ENCODE results near the gene ALDH7A1. TPM values are rescaled to one million over a fixed set of nuclear protein-coding genes. Genes with fewer than 3 reads are reported as not detected.

Gene ALDH7A1
- total RNA-seq, 1 donor from 2014 or later: 35.5 TPM

DNA sequence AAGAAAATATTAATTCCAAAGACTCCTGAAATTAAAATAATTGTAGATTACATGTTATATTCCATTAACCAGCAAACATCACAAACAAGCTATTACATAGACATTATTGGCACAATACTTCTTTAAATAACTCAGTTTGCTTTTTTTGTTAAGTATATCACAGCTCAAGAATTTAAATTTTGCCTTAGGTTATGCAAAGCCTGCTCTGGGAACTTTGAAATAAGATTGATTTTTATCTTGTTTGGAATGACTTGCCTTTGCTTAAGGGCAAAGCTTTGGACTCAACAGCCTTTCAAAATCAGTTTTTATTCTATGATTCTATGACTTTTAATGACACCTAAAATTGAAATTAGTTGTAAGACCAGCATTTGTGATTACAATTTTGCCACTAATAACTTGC is 78.2 kb downstream of the ALDH7A1 start:
- intact Hi-C loops (cut with DNase I): no loop called here
- no peak for DNase-seq (ENCODE audit: missing footprints)
- ATAC-seq: no peak

DNA sequence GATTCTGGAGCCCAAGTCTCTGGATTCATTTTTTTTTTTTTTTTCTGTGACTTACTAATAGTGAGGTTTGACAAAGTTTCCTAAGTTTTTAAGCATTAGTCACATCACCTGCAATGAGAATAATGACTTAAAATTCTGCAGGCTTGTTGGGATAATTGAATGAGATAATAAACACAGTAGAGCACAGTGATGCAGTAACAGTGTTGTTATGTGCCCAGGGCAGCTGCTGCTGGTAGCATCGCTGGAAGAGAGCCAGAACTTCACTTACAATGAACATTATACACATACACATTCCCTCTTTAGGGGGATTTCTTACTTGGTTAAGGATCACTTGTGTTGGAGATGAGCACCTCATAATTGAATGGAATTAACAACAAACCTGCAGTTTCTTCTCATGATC is 78.9 kb downstream of the ALDH7A1 start:
- DNase-seq (ENCODE audit: missing footprints) (no peak), ATAC-seq (no peak)
- intact Hi-C loops (cut with DNase I): no loop called here

DNA sequence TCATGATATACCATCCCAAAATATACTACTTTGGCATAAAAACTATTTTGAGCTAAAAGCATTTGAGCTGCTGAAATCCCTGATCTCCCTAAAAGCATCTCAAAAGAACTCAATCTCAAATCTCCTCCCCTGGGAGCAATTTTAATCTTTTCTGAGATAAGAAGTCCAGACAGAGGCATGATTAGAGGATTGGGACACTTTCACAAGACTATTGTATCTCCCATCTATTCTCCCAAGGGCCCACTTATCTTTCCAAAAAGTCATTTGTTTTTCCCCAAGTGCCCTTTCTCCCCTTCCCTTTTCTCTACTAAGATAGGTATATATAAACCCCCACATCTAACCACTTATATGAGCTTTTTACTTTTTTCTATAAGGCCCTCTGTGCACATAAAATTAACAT is 79.7 kb downstream of the ALDH7A1 start:
- intact Hi-C loops (cut with DNase I): no loop called here
- ATAC-seq: no peak

DNA sequence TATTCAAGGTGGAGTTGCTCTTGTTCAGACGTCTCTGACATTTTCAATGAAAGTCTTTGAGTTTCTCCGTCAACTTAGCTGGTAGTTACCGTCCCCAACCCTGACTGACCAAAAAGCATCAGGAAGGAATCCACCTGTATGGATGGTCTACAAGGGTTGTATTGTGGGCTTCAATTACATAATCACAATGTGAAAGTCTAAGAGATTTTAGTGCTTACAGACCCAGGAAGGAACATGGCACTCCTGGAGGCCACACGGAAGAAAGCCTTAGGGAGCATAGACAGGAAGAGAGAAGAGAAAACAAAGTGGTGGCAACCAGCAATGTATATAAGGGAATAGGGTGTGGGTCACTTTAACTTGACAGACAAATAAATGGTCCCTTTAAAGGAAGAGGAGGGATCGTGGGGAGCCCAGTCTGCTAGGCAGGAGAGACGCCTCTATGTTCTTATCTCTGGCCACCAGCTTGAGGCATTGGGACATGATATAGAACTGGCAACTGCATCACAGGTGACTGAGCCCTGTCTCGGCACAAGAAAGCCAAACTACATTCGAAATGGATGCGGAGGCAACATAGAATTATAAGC is 80.4 kb downstream of the ALDH7A1 start:
- no peak for ATAC-seq

More for the DNA sequence above, 79.7 kb downstream of the ALDH7A1 start:
- no peak for DNase-seq (ENCODE audit: missing footprints)

DNA sequence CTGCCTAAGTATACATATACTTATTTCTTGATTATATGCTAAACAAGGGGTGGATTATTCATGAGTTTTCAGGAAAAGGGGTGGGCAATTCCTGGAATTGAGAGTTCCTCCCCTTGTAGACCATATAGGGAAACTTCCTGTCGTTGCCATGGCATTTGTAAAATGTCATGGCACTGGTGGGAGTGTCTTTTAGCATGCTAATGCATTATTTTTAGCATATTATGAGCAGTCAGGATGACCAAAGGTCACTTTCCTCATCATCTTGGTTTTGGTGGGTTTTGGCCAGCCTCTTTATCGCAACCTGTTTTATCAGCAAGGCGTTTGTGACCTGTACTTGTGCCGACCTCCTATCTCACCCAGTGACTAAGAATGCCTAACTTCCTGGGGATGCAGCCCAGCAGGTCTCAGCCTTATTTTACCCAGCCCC is 80.9 kb downstream of the ALDH7A1 start:
- intact Hi-C loops (cut with DNase I): no loop called here
- no peak for DNase-seq (ENCODE audit: missing footprints)
- no peak for ATAC-seq

More for the DNA sequence above, 80.4 kb downstream of the ALDH7A1 start:
- intact Hi-C loops (cut with DNase I): no loop called here
- DNase-seq (ENCODE audit: missing footprints): no peak

DNA sequence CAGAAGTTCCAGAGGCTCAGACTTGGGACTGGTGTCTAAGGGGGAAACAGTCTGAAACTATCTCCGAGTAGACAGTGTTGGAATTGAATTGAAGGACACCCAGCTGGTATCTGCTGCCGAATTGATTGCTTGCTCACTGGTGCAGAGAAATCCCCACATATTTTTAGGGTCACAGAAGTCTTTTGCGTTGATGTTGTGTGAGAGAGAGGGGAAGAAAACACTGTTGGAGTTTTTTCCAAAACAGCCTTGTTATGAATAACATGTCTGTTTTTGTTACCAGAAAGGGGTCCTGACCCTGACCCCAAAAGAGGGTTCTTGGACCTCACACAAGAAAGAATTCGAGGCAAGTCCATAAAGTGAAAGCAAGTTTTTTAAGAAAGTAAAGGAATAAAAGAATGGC is 81.3 kb downstream of the ALDH7A1 start:
- intact Hi-C loops (cut with DNase I): no loop called here
- no peak for ATAC-seq
- DNase-seq (ENCODE audit: missing footprints): no peak

DNA sequence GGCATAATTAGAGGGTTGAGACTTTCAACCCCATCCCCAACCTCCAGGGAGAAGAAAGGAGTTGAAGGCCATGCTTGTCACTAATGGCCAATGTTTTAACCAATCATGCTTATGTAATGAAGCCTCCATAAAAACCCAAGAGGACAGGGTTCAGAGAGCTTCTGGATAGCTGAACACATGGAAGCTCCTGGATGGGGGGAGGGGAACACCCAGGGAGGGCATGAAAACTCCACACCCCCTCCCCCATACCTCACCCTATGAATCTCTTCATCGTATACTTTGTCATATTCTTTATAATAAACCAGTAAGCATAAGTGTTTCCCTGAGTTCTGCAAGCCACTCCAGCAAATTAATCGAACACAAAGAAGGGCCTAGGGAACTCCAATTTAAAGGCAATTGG is 81.7 kb downstream of the ALDH7A1 start:
- DNase-seq (ENCODE audit: missing footprints) (no peak), ATAC-seq (no peak)
- intact Hi-C loops (cut with DNase I): no loop called here

DNA sequence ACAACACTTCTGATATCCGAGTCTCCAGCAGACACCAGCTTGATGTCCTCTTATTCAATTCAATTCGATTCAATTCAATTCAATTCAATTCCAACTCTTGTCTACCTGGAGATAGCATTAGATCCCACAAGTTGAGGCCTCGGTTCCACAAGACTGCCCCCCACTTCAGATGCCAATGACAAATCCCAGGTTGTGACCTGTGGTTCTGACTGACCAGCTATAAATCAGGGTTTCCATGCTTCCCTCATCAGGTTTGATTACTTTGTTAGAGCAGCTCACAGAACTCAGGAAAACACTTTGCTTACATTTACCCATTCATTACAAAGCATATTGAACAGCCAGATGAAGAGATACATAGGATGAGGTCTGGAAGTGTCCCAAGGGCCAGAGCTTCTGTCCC is 82.6 kb downstream of the ALDH7A1 start:
- DNase-seq (ENCODE audit: missing footprints) (no peak), ATAC-seq (no peak)
- intact Hi-C loops (cut with DNase I): no loop called here

DNA sequence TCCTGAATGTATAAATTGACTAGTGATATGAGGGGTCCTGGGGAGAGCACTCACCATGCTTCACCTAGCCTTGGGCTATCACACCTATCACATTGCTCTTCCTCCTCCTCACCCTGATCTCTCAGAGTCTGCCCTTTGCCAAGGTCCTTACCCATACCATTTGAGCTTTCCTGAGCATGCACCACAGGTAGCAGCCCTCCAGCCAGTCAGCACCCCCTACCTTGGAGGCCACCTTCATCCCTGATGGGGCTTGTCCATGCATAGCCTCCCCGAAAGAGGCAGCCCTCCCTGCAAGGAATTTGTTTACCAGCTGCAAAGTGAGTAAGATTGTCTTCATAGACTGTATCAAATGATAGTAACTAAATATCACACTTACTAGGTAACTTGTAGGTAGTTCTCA is 83.1 kb downstream of the ALDH7A1 start:
- no peak for ATAC-seq
- intact Hi-C loops (cut with DNase I): no loop called here
- DNase-seq (ENCODE audit: missing footprints): no peak

DNA sequence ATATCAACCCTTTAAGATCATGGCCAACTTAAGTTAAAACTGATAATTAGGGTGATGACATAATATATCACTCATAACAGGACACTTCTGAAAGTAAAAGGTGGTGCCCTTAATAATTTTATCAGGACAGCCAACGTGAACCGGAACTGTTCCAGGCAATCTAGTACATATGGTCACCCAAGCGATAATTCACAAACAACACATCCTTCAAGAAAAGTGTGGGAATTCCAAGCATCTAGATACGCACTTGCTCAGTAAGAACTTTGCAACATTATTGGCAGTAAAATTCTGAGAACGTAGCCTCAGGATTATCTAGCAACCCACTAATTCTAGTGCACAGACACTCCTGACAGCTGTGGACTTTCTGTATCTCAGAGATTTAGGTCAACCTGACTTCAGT is 85.7 kb downstream of the ALDH7A1 start:
- DNase-seq (ENCODE audit: missing footprints) (no peak), ATAC-seq (peak; percentile 48)
- intact Hi-C loops (cut with DNase I): no loop called here

DNA sequence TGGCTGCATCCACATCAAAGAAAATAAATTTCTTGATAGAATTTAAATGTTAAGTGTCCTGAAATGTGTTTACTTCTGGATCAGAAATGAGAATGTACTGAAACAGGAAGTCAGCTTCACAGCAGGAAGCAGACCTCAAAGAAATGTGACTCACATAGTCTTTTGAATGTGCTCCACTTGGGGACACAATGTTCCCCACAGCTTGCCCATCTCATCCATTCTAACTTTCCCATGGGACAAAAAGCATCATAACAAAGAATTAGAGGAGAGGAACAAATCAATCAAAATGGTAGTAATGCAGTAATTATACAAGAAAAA is 86.1 kb downstream of the ALDH7A1 start:
- DNase-seq (ENCODE audit: missing footprints) (no peak), ATAC-seq (peak; percentile 85)
- intact Hi-C loops (cut with DNase I): no loop called here

DNA sequence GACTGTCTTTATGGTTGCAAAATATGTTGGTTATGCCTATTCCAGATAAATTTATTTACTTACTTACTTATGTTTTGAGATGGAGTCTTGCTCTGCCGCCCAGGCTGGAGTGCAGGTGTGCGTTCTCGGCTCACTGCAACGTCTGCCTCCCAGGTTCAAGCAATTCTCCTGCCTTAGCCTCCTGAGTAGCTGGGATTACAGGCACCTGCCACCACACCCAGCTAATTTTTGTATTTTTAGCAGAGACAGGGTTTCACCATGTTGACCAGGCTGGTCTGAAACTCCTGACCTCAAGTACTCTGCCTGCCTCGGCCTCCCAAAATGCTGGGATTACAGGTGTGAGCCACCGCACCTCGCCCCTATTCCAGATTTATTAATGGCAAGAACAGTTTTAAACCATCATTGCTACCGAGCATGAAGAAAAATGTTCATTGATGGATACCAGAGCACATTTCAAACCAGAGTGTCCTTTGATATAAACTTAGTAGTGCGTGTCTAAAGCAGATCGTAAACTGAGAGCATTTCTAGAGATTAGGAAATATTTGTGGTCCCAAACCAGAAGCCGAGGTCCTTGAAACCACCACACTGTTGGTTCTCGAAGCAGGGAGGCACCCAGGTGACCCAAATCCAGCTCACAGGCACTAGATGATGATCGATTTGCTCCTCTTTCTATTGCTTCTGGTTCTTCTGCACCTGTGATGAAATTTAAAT is 86.6 kb downstream of the ALDH7A1 start:
- intact Hi-C loops (cut with DNase I): no loop called here
- ATAC-seq (no peak), DNase-seq (ENCODE audit: missing footprints) (peak; percentile 55)

DNA sequence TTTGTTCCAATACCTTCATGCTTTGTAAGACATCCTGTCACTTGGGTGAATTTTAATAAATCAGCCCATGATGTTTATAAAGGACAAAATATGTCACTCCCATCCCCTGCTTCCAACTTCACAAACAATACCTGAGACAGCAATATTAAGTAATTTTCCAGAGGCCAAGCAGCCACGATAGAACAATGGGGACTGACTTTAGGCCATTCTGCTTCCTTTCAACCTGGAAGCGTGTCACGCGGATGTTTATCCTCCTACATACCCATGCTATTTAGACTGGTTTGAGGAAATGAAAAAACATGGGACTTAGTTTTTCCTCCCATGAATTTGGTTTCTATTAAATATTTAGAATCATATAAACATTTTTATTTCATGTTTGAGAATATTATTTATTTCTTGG is 88.9 kb downstream of the ALDH7A1 start:
- intact Hi-C loops (cut with DNase I): no loop called here
- ATAC-seq (no peak), DNase-seq (ENCODE audit: missing footprints) (no peak)

DNA sequence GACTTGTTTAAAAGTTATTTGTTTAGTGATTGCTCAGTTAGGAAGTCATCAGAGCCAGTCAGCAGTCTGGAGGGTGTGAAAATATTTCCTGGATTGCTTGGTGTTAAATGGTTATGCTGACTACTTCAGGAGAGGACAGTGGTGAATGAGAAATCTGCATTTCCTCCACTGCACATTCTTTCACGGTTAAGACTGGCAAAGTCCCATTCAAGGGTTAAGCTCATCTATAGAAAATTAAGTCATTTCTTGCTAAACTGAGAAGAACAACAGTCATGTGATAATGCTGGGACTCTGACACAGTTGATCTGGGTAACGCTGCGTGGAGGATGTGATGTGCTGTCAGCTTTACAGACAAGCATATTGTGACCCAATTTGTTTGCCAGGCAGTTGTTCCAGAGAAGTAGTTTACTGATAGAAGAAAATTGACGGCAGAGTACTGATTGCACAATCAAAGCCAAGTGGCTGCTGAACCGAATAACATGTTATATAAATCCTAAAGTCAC is 91.4 kb downstream of the ALDH7A1 start:
- ATAC-seq (peak; percentile 87), DNase-seq (ENCODE audit: missing footprints) (no peak)
- intact Hi-C loops (cut with DNase I): loop anchor here (5.0 kb wide), 1 partner anchor 34 kb away; no protein-coding TSS in a partner anchor

DNA sequence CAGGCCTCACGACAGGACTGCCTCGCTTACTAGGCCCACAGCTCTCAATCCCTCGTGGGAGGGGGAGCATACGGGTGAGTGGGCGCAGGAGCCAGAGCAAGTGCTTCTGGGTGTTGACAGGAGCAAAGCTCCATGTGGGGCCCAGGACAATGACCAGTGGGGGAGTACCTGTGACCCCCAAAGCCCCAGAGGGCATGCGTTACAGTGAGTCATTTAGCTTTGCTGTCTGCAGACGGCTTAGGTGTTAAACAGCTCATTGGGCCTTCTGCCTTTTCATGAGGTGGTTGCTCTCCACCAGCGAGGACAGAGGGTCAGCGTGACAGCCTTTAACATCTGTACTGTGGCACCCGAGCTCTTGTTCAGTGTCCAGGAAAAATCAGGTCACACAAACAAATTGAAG is 93.6 kb downstream of the ALDH7A1 start:
- intact Hi-C loops (cut with DNase I): loop anchor here (5.0 kb wide), 1 partner anchor 36 kb away; no protein-coding TSS in a partner anchor
- ATAC-seq (no peak), DNase-seq (ENCODE audit: missing footprints) (no peak)

DNA sequence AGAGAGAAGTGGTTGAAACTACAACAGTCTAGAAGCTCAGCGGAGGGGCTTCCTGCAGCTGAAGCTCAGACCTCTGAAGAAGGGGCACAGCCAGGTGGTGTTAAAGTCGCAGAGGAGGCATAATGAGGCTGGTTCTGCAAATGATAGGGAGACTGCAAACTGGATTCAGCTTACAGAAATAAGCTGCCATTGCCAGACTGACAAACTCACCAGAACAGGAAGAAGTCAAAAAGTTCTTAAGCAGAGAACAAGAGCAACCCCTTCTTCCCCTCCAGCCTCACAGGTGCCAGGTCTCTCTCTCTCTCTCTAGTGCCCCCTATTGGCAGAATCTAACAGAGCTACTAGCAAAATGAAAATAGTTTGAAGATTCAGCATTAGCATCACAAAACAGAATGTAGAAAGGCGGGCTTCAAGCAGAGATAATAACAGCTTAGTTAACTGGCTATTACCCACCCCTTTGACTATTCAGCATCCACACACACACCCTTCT is 95.1 kb downstream of the ALDH7A1 start:
- DNase-seq (ENCODE audit: missing footprints) (no peak), ATAC-seq (no peak)
- intact Hi-C loops (cut with DNase I): loop anchor here (5.0 kb wide), 1 partner anchor 37 kb away; no protein-coding TSS in a partner anchor

DNA sequence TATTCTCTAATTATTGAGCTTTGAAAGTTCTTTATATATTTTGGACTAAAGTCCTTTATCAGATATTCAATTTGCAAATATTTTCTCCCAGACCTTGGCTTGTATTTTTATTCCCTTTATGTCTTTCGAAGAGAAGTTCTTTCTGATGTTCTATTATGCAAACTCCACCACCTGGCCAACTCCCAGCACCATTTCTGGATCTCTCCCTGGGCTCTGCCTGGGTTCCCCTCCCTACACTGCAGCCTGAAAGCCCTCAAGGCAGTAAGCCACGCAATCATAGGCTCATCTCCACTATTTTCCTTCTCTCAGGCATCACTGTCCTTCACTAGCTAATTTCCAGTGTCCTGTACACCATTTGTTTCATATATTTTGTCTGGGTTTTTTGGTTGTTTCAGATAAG is 95.7 kb downstream of the ALDH7A1 start:
- DNase-seq (ENCODE audit: missing footprints): no peak
- intact Hi-C loops (cut with DNase I): no loop called here
- ATAC-seq: no peak

DNA sequence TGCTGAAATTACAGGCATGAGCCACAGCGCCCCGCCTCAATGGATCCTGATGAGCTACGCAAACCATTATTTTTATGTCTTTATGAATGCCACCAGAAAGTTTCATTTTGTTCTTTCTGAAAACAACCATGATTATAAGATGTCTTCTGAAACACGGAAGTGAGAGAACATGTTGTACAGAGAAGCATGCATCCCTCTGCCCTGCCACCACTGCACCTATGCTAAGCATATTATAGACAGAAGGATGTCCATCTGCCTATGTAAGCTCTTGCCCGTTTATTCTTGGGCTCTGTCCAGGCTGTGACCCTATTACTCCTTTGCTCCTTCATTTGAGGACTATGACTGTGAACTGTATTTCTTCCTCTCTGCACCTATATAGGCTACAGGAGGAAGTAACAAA is 97.5 kb downstream of the ALDH7A1 start:
- intact Hi-C loops (cut with DNase I): no loop called here
- no peak for DNase-seq (ENCODE audit: missing footprints)
- ATAC-seq: no peak

DNA sequence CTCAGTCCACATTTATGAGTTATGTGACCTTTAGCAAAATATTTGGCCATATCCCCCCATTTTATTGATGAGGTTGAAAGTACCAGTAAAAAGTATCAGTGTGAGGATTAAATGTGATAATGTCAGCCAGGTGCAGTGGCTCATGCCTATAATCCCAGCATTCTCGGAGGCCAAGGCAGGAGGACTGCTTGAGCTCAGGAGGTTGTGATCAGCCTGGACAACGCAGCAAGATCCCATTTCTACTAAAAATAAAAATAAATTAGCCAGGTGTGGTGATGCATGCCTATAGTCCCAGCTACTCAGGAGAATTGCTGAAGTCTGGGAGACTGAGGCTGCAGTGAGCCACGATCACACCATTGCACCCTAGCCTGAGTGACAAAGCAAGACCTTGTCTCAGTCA is 100.6 kb downstream of the ALDH7A1 start:
- no peak for ATAC-seq
- intact Hi-C loops (cut with DNase I): no loop called here

DNA sequence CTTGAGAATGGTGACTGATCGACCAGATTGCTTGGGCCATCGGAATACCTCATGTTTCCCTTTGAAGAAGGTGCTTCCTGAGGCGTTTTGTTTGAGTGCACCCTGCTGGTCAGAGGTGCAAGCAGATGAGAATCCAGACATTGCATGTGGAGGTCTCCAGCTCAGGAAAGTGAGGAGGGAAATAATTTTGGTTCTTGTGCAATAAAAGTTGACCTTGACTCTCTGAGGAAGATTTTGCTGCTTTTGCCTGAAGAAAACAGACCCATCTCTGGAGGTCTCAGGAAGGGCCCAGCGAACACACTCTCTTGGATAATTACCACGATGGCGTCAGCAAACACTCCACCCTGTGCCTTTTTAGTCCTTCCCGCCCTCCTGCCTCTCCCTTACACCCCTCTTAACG is 102.1 kb downstream of the ALDH7A1 start:
- no peak for ATAC-seq
- intact Hi-C loops (cut with DNase I): loop anchor here (2.0 kb wide), 1 partner anchor 138 kb away; no protein-coding TSS in a partner anchor
- DNase-seq (ENCODE audit: missing footprints): no peak

More for the DNA sequence above, 100.6 kb downstream of the ALDH7A1 start:
- no peak for DNase-seq (ENCODE audit: missing footprints)
